ENCODE measurements around the gene SGMS1. TPM values are rescaled to one million over a fixed set of nuclear protein-coding genes. Genes with fewer than 3 reads are reported as not detected.

Gene SGMS1
- total RNA-seq, 2 donors from 2014 or later, result 32.5 to 35.9 TPM

GRCh38 chr10:50625649-50626132 is 1.9 kb upstream of the SGMS1 start:
- H3K9me3 ChIP-seq, result no peaks in the 10 kb centered on the region
- no peak for DNase-seq (ENCODE audit: low spot score)
- no peaks in the 10 kb centered on the region for H3K36me3 ChIP-seq
- no peaks in the 10 kb centered on the region for H3K27me3 ChIP-seq
- H3K4me3 ChIP-seq, result peak overlapping the region; percentile 85 to 96
- TF ChIP-seq CTCF (IDR thresholded peaks at IDR 0.05), result no peak
- H3K27ac ChIP-seq, result peak overlapping the region; percentile 99
- peaks cover 0 to 21% of the 10 kb centered on the region in 2 donors for H3K4me1 ChIP-seq

DNA sequence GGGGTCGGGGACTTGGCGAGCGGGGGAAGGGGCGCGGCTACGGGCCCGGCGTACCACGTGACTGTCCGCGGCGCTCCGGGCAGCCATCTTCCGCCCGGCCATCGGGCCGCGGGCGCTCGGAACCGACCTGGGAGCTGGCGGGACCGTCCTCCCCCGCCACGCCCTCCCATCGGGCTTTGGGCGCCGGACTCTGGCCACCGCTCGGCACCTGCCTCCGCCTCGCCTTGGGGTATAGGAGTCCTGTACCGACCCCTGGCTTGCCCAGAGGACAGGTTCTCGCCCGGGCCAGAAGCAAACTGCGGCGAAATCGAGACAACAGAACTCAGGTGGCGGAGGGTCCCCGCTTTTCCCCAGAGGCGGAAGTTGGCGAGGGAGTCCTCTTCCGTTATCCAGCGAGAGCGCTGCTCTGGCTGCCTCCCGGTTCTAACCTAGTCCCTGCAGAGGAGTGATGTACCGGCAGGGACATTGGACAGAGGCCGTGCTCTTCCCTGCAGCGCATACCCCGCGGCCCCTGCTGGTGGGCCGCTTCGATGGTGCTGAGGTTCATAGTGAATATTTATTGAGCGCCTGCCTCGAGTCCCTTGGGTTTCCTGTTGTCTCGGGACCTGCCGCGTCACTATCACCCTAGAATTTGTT is 1.2 kb upstream of the SGMS1 start:
- H3K27ac ChIP-seq, result peak overlapping the region; percentile 99
- H3K4me3 ChIP-seq, result peak overlapping the region; percentile 85 to 96
- H3K36me3 ChIP-seq, result no peaks in the 10 kb centered on the region
- DNase-seq (ENCODE audit: low spot score), result peak; percentile 75
- TF ChIP-seq CTCF (IDR thresholded peaks at IDR 0.05), result peak; percentile 51 to 81
- no peaks in the 10 kb centered on the region for H3K27me3 ChIP-seq
- peaks cover 0 to 28% of the 10 kb centered on the region in 2 donors for H3K4me1 ChIP-seq
- no peaks in the 10 kb centered on the region for H3K9me3 ChIP-seq

- H3K27me3 ChIP-seq, result no peaks in the 10 kb centered on the region
- H3K4me1 ChIP-seq, result peaks cover 0 to 34% of the 10 kb centered on the region in 2 donors
- DNase-seq (ENCODE audit: low spot score), result peak; percentile 96
- no peaks in the 10 kb centered on the region for H3K9me3 ChIP-seq
- no peaks in the 10 kb centered on the region for H3K36me3 ChIP-seq
- TF ChIP-seq CTCF (IDR thresholded peaks at IDR 0.05), result no peak
- H3K4me3 ChIP-seq, result peak overlapping the region; percentile 85 to 96
- peak overlapping the region; percentile 99 for H3K27ac ChIP-seq
Observed at GRCh38 chr10:50624413-50624865, 683 bp upstream of the SGMS1 start.

- Histone ChIP-seq H3K27ac (peak overlapping the region; percentile 99), H3K9me3 (no peaks in the 10 kb centered on the region), H3K27me3 (no peaks in the 10 kb centered on the region), H3K36me3 (no peaks in the 10 kb centered on the region), H3K4me1 (peaks cover 0 to 36% of the 10 kb centered on the region in 2 donors), H3K4me3 (peak overlapping the region; percentile 85 to 96)
- peak; percentile 64 for DNase-seq (ENCODE audit: low spot score)
- TF ChIP-seq CTCF (IDR thresholded peaks at IDR 0.05), result no peak
Observed at GRCh38 chr10:50622706-50623662, 772 bp downstream of the SGMS1 start.

GRCh38 chr10:50621968-50622705 is 1.6 kb downstream of the SGMS1 start:
- Histone ChIP-seq H3K4me3 (peak overlapping the region; percentile 85 to 96), H3K4me1 (peaks cover 0 to 36% of the 10 kb centered on the region in 2 donors), H3K9me3 (no peaks in the 10 kb centered on the region), H3K27ac (peak overlapping the region; percentile 99), H3K36me3 (no peaks in the 10 kb centered on the region), H3K27me3 (no peaks in the 10 kb centered on the region)
- DNase-seq (ENCODE audit: low spot score), result peak; percentile 99
- peak in 1 of 2 donors; percentile 32 for TF ChIP-seq CTCF (IDR thresholded peaks at IDR 0.05)

Data from right atrium auricular region (tissue), 2 donors.